Measurements from ENCODE around the gene NOL4L.

NOL4L gene

DNA sequence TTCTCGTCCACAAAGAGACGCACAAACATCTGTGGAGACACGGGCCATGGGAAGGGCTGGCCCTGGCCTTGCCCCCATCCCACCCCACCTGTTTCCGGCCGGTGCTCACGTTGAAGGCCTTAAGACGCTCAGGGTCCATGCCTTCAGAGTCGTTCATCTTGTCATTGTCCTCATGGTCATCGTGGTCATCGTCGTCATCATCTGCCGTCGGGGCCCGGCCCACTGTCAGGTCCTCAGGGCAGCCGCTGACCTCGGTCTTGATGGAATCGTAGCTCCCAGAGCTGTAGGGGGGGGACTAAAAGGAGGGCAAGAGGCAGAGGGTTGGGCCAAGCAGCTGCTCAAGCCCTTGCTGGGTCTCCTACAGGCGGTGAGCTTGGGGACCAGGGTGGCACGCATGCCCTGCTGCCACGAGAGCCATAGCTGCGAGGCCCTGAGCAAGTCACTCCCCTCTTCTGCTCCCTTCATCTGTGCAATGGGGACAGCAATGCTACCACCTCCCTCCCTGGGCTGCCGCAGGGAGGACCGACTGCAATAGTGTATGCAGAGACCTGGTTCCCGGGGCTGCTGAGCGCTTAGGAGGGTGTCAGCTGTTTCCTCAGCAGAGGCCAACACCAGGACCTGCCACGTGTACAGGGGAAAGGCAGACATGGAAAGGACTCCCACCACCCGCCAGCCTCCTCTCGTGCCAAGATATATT is 131.5 kb downstream of the NOL4L start:
- H3K27me3 Mint-ChIP-seq: no peaks in the 10 kb centered on the region
- H3K4me1 Mint-ChIP-seq: peaks cover 27% of the 10 kb centered on the region
- H3K36me3 Mint-ChIP-seq: peaks cover 16% of the 10 kb centered on the region
- no peak overlapping the region for H3K27ac Mint-ChIP-seq
- DNase-seq (ENCODE audit: low spot score in 2 of 2): no peak
- ATAC-seq (ENCODE audit: low read depth): no peak
- no peak overlapping the region for H3K4me3 Mint-ChIP-seq
- H3K9me3 Mint-ChIP-seq: no peaks in the 10 kb centered on the region

DNA sequence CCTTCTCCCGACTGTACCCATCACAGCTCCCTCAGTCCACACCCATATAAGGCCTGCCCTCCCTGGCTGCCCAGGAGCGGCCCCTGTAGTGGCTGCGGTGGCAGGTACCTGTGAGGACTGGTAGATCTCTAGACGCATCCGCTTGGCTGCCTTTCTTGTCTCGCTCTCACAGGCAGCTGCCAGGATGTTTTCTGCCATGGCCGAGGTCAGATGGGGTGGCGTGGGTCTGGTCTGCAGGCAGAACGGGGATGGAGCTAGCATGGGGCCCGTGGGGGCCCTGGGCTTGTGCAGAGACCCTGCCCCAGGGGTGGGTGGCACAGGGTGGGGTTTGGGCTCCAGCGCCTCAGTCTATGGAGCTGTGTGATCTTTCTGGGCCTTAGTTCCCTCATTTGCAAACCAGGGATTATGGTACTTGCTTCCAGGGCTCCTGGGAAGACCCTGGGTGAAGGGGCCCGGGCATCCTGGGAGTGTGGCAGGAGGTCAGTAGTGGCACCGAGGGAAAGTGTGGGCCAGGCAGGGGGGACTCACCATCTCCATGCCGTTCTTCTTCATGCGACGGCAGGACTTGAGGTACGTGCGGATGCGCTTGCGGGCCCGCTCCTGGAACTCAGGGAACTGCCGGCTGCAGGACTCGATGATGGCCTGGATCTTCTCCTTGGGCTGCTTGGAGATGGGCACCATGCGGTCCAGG is 132.2 kb downstream of the NOL4L start:
- Mint-ChIP-seq H3K4me1 (peaks cover 20% of the 10 kb centered on the region), H3K27ac (no peak overlapping the region), H3K36me3 (peaks cover 19% of the 10 kb centered on the region), H3K9me3 (no peaks in the 10 kb centered on the region), H3K4me3 (no peak overlapping the region), H3K27me3 (no peaks in the 10 kb centered on the region)
- ATAC-seq (ENCODE audit: low read depth): no peak
- DNase-seq (ENCODE audit: low spot score in 2 of 2): no peak

DNA sequence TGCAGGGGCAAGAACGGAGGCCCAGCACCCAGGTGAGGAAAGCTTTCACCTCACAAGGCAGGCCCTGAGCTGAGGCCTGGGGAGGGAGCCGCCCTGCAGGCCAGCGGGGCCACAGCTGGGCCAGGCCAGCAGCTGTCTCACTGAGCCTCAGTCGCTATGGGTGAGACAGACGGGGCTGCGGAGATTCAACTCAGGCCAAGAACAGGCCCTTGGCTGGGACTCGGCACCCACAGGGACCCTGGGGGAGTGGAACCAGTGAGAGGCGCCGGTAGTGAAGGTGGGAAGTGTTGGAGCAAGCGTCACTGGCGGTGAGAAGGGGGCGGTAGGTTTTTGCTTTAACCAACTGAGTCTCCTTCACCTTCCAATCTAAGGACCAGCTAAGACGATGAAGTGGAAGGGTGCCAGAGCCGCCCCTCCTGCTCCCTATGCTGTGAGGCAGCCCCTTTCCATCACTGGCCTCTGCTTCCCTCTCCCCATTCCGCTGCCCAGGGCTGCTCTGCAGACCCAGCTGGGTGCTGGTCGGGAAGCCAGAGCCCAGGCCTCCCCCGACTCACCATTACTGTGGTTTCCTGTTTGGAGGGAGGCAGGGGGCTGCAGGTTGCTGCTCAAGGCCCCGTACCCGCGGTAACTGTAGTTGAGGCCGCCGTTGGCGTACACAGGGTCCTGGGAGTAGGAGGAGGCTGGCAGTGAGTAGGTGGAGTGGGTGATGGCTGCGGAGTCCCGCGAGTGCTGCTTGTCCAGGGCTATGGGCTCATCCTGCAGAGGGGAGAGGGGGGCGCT is 133.3 kb downstream of the NOL4L start:
- ATAC-seq (ENCODE audit: low read depth) (no peak), DNase-seq (ENCODE audit: low spot score in 2 of 2) (no peak)
- no peak overlapping the region for H3K4me3 Mint-ChIP-seq
- no peaks in the 10 kb centered on the region for H3K27me3 Mint-ChIP-seq
- no peaks in the 10 kb centered on the region for H3K9me3 Mint-ChIP-seq
- H3K36me3 Mint-ChIP-seq: peaks cover 19% of the 10 kb centered on the region
- H3K27ac Mint-ChIP-seq: no peak overlapping the region
- H3K4me1 Mint-ChIP-seq: peaks cover 16% of the 10 kb centered on the region

DNA sequence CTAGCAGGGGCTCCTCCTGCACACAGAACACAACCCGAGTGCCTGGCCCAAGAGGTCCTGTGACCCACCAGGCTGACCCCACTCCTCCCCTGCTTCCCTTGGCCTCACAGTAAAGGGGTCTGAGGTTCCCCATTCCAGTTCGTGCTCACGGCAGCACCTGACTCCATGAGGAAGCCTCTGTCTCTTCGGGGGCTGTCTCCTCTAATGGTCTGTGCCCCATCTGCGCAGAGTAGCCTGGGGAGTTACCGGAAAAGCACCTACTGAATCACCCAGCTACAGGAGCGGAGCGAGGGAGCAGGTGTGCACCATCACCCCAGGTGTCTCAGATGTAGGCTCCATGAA is 133.8 kb downstream of the NOL4L start:
- no peak overlapping the region for H3K4me3 Mint-ChIP-seq
- no peak overlapping the region for H3K27ac Mint-ChIP-seq
- no peaks in the 10 kb centered on the region for H3K9me3 Mint-ChIP-seq
- no peaks in the 10 kb centered on the region for H3K27me3 Mint-ChIP-seq
- H3K36me3 Mint-ChIP-seq: peaks cover 19% of the 10 kb centered on the region
- ATAC-seq (ENCODE audit: low read depth) (no peak), DNase-seq (ENCODE audit: low spot score in 2 of 2) (no peak)
- peaks cover 16% of the 10 kb centered on the region for H3K4me1 Mint-ChIP-seq

DNA sequence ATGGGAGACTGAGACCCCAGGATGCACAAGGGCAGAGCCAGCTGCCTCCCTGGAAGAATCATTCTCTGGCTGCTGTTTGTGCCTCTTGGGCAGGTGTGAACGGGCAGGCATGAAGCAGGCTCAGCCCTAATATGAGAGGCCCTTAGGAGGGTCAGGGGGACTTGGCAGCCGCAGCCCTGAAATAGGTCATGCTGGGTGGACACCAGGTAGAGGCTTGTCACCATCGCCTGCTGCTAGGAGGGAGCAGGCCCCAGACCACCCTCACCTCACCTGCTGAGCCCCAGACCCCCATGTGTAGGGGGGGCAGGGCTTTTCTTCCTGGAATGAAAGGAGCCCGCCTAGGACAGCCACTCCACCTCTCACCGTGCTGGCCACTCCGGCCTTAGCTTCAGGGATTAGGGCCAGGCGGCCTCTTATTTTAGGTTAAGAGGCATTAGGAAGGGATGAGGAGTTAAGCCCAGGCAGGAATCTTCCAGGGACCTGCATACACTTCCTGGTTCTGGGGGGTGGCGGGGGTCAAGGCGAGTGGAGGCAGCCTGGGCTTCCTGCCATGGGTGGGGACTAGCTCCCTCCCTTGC is 134.6 kb downstream of the NOL4L start:
- peaks cover 17% of the 10 kb centered on the region for H3K4me1 Mint-ChIP-seq
- H3K27ac Mint-ChIP-seq: peak overlapping the region; percentile 82

DNA sequence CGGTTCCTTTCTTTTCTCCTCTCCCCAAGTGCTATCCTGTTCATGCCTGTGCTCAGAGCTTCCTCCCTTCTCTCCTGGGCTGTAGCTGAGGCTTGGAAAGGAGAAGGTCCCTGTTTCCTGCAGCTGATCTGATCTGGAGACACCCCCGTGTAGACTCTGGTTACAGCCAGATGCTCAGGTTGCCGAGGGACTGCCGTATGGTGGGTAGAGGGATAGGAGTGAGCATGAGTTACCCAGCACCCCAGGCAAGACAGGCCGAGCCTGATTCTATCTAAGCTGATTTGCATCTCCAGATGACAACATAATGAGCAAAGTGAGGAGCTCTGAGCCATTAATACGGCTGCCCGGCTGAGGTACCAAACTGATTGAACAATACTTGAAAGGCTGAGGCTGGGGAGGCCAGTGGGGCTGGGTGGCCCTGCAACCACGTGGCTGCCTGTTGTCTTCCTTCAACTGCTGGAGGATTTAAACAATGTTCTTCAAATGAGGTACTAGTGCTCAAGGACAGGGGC is 135.2 kb downstream of the NOL4L start:
- H3K27ac Mint-ChIP-seq: peak overlapping the region; percentile 82
- H3K9me3 Mint-ChIP-seq: no peaks in the 10 kb centered on the region
- H3K4me3 Mint-ChIP-seq: no peak overlapping the region
- peaks cover 21% of the 10 kb centered on the region for H3K4me1 Mint-ChIP-seq
- no peaks in the 10 kb centered on the region for H3K27me3 Mint-ChIP-seq
- DNase-seq (ENCODE audit: low spot score in 2 of 2) (no peak), ATAC-seq (ENCODE audit: low read depth) (peak; percentile 31)
- H3K36me3 Mint-ChIP-seq: peaks cover 21% of the 10 kb centered on the region

More for the DNA sequence above, 134.6 kb downstream of the NOL4L start:
- Mint-ChIP-seq H3K36me3 (peaks cover 19% of the 10 kb centered on the region), H3K27me3 (no peaks in the 10 kb centered on the region), H3K9me3 (no peaks in the 10 kb centered on the region), H3K4me3 (no peak overlapping the region)
- DNase-seq (ENCODE audit: low spot score in 2 of 2): no peak
- no peak for ATAC-seq (ENCODE audit: low read depth)

DNA sequence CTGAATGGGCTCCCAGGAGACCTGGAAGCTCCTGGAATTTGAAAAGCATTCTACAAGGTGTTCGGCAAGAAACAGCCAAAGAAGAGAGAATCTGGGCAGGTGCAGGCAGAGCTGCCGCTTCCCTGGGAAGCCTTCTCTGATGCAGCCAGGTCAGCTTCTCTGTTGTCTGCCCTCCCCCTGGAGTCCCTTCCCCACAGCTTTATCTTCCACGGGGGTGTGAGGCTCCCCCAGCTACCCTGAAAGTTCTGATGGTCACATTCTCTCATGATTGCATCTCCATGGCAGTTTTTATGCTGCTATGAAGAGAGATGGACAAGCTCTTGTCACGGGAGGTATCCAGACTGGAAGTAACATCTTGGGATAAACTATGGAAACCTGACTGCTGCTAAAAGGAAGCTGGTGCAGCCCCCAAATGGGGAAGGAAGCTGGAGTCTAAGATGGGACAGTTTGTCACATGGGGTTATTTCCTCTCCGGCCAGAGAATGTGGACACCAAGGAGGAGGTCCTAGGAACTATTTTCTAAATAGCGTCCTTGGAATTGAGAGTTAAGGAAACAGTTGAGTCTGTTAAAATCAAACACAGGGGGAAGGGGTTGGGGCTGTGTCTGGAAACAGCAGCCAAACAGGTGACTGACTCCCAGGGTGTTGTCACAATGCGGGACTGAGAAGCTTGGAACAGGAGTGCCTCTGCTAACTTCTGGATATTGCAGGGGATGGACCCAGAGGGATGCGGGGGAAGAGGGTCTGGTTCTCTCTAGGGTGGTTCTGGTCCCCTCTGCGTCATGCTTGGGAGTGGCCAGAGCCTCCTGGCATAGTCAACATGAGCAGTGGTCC is 135.9 kb downstream of the NOL4L start:
- peaks cover 21% of the 10 kb centered on the region for H3K4me1 Mint-ChIP-seq
- ATAC-seq (ENCODE audit: low read depth) (no peak), DNase-seq (ENCODE audit: low spot score in 2 of 2) (no peak)
- H3K36me3 Mint-ChIP-seq: peaks cover 20% of the 10 kb centered on the region
- H3K4me3 Mint-ChIP-seq: no peak overlapping the region
- no peaks in the 10 kb centered on the region for H3K9me3 Mint-ChIP-seq
- H3K27me3 Mint-ChIP-seq: no peaks in the 10 kb centered on the region
- peak overlapping the region; percentile 82 for H3K27ac Mint-ChIP-seq

DNA sequence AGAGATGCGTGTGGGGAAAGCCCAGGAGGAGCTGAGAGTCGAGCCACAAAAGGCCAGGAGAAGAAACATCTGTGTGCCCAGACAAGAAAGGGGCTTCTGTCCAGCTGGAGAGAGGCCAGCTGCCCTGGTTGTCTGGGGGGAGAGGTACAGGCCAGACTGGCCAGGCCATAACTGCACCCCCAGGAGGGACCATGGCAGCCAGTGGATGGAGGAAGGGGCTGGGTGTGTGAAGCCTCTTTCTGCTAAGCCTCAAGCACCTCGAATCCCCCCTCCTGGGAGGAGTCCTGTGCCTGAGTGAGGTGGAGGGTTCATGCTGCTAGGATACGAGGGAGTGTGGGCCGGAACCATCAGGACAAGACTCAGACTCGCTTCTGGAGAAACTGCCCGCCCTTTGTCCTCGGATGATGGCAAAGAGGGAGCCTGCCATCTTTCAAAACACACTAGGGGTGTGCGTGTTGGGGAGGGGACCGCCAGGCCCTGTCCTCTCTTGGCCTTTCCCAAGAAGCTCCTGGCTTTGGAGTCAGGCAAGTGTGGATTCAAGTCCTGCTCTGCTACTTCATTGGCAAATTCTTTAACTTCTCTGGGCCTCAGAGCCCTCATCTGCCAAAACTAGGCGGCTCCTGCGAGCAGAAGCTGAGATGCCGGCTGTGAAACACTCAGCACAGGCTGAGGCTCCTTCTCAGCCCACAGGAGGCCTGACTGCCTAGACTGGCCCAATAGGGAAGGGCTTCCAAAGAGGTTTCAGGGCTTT is 136.7 kb downstream of the NOL4L start:
- ATAC-seq (ENCODE audit: low read depth): no peak
- no peaks in the 10 kb centered on the region for H3K9me3 Mint-ChIP-seq
- H3K27me3 Mint-ChIP-seq: no peaks in the 10 kb centered on the region
- no peak overlapping the region for H3K4me3 Mint-ChIP-seq
- peaks cover 20% of the 10 kb centered on the region for H3K36me3 Mint-ChIP-seq
- no peak for DNase-seq (ENCODE audit: low spot score in 2 of 2)
- H3K27ac Mint-ChIP-seq: peak overlapping the region; percentile 32
- H3K4me1 Mint-ChIP-seq: peaks cover 26% of the 10 kb centered on the region

DNA sequence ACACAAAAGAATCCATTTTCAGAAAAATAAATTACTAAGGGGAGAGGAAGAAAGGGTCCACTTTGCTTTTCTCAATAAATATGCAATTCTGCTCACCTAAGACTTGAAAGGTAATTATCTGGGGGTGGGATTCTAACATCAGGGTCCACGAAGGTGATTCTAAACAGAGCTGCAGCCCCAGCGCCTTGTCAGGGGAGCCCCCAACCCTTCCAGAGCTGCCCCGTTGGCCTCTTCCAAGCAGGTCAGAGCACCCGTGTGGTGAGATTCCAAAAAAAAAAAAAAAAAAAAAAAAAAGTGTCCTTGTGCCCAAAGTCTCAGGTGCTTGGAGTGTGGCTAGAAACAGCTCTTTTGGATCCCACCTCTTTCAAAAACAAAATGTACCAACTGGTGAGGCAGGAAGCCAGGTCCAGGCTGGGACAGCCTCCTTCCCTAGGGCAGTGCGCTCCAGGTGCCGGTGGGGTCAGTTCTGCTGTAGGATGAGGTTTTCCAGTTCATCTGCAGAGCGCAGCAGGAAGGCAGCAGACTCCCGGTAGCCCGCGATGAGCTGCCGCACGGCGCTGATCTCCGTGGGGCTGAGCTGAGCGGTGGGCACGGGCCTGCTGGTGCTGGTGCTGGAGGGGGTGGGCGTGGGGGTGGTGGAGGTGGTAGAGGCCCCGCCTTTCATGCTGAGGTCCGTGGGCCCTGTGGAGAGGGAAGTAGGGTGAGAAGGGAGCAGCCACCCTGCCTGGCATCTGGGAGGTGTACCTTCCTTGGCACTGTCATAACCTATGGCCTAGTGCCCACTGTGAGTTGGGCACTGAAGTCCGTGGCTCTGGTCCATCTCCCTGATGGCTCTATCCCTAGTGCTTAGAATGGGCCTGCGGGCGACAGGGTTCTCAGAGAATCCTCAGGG is 137.8 kb downstream of the NOL4L start:
- H3K4me3 Mint-ChIP-seq: no peak overlapping the region
- H3K36me3 Mint-ChIP-seq: peaks cover 13% of the 10 kb centered on the region
- ATAC-seq (ENCODE audit: low read depth) (no peak), DNase-seq (ENCODE audit: low spot score in 2 of 2) (no peak)
- peak overlapping the region; percentile 32 for H3K27ac Mint-ChIP-seq
- no peaks in the 10 kb centered on the region for H3K27me3 Mint-ChIP-seq
- H3K9me3 Mint-ChIP-seq: no peaks in the 10 kb centered on the region
- peaks cover 33% of the 10 kb centered on the region for H3K4me1 Mint-ChIP-seq

DNA sequence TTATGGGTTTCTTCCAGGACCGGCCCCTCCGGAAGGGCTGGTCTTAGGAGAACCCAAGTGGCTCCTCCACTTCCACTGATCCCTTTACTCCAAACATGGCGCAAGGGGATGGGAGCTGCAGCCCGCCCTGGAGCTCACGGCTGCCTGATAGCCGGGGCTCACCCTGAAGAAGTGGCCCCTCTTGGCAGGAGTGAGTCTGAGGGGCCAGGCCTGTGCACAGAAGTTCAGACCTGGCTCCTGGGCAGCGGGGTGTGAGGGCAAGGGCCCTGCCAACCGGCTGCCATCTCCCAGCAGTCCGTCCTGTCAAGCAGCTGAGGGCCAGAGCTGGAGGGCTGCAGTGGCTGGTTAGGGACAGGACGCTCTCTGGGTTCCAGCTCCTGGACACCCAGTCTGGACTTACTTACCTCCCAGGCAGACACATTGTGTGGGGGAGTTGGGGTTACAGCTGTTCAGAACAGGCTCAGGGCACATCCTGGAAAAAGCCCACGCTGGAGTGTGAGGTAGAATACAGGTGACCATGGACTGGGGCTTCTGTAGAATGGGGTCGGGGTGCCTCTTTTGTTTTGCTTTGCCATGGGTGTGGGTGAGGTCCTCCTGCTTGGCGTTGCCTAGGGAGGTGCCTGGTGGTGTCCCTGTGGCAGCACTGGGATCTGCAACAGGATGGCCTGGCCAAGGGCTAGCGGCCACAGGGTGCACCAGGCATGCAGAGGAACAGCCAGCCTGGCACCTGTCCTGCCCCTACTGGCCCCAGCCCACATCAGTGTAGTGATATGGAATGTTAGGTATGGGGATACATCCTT is 138.6 kb downstream of the NOL4L start:
- Mint-ChIP-seq H3K36me3 (peaks cover 14% of the 10 kb centered on the region), H3K4me3 (no peak overlapping the region), H3K27me3 (no peaks in the 10 kb centered on the region), H3K4me1 (peaks cover 37% of the 10 kb centered on the region), H3K9me3 (no peaks in the 10 kb centered on the region), H3K27ac (peak overlapping the region; percentile 14)
- DNase-seq (ENCODE audit: low spot score in 2 of 2) (no peak), ATAC-seq (ENCODE audit: low read depth) (no peak)

DNA sequence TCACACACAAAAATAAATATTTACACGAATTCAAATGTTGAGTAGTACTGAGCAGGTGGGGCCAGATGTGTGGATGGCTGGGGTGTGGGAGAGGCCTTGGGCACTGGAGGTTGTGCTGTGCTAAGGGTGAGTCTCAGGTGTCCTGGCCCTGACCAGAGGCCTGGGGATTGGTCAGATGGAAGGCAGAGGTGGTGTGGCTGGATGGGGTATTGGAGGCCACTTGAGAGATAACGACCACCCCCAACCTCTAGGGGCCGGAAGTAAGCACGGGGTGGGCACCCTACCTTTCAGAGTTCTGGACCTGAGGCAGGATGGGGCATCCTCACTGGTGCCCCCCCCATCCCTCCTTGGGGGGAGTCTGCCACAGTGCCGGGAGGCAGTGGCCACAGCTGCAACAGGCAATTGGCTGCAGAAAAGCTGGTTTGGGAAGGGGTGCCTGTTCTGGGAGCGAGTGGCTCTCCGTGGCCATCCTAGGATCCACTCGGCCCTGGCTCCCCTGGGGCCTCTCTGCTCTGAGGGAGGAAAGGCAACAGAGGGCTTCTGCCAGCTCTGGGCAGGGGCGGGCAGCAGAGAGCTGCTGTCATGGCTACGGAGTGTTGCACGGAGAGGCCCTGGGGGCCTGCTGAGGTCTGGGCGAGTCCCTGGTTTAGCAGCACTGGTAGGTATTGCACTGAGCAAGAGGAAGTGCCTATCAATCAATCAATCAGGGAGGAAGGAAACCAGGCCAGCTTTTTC is 139.4 kb downstream of the NOL4L start:
- H3K9me3 Mint-ChIP-seq: no peaks in the 10 kb centered on the region
- ATAC-seq (ENCODE audit: low read depth): peak; percentile 65
- H3K27ac Mint-ChIP-seq: peak overlapping the region; percentile 86
- peaks cover 9% of the 10 kb centered on the region for H3K36me3 Mint-ChIP-seq
- no peaks in the 10 kb centered on the region for H3K27me3 Mint-ChIP-seq
- H3K4me1 Mint-ChIP-seq: peaks cover 35% of the 10 kb centered on the region
- DNase-seq (ENCODE audit: low spot score in 2 of 2): no peak
- no peak overlapping the region for H3K4me3 Mint-ChIP-seq
